GM12872 (cell line): ENCODE data around the gene MRTFB.

ENCODE experiments used
- TF ChIP-seq, protein P1 (sequence below): IDR thresholded peaks from 3 replicates; pipeline ENCODE4 v1.5.1; 2011; ENCODE audit warnings: low read depth, mild to moderate bottlenecking, low read length, moderate library complexity; ENCODE audit not compliant: insufficient read depth

The MRTFB gene

DNA sequence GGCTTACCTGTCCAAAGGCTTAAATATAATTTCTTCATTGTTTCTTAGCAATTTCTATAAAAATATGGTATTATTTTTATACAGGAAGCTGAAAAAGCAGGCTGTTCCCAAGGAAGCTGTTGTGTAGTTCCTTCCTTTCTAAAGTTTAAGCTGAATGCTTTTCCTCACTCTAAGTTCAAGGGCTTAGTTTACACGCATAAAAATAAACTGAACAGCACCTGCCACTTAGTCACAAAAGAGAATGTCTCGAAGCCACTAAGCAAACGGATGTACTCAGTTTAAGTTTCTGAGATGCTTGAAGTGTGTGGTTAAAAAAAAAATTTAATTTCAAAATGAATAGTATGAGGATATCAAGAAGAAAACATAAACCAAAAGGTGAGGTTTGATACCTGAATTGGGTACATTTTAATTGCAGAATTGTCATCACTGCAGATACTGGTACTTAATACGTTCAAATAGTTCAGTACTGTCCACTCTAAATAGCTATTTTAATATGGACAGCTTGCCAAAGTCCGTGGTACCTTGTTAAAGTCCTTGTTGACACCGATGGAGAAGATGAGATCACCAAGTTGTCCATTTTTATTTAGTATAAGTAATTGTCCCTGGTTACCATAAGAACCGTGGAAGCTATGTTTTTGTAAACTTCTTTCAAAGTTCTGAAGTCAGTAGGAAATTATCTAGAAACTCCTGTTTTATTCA is 38.1 kb downstream of the MRTFB start:
- TF ChIP-seq, protein P1, sequence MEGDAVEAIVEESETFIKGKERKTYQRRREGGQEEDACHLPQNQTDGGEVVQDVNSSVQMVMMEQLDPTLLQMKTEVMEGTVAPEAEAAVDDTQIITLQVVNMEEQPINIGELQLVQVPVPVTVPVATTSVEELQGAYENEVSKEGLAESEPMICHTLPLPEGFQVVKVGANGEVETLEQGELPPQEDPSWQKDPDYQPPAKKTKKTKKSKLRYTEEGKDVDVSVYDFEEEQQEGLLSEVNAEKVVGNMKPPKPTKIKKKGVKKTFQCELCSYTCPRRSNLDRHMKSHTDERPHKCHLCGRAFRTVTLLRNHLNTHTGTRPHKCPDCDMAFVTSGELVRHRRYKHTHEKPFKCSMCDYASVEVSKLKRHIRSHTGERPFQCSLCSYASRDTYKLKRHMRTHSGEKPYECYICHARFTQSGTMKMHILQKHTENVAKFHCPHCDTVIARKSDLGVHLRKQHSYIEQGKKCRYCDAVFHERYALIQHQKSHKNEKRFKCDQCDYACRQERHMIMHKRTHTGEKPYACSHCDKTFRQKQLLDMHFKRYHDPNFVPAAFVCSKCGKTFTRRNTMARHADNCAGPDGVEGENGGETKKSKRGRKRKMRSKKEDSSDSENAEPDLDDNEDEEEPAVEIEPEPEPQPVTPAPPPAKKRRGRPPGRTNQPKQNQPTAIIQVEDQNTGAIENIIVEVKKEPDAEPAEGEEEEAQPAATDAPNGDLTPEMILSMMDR = no peak

DNA sequence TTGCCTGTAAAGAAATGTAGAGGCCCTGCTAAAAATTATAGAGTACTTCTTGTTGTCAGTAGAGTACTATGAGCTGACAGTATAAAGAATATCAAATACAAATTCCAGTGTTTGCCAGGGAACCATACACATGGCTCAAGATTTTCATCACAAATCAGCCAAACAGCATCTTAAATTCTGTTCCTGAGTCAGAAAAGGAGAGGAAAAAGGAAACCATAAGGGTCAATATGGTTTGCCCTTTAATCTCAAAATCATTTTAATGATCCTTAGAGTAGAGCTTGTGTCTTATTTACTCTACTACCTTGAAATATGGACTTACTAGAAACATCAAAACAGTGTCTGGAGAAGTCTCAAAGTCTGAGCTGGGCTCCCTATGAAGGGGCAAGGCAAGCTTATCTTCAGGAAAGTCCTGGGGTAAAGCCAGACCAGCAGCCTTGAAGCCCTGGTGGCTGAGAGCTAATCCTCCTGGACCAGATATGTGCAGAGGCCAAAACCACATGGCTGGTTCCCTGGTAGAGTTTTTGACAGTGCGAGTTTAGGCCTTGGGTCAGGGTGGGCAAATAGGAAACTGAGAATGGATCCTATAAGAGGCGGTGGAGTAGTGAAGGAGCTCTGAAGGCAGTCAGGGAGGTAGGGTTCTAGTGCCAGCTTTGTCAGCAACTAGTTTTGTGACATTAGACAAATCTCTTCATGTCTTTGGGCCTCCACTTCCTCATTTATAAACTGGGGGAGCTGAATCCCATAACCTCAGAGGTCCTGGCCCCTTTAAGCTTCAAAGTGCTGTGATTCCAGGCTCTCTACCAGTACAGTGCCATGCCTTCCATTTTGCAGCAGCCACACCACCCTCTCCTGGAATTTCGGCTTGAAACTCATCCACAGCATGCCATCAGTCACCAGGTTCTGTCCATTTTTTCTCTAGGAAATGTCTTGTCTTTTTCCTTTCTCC is 38.9 kb downstream of the MRTFB start:
- TF ChIP-seq, protein P1 = no peak

DNA sequence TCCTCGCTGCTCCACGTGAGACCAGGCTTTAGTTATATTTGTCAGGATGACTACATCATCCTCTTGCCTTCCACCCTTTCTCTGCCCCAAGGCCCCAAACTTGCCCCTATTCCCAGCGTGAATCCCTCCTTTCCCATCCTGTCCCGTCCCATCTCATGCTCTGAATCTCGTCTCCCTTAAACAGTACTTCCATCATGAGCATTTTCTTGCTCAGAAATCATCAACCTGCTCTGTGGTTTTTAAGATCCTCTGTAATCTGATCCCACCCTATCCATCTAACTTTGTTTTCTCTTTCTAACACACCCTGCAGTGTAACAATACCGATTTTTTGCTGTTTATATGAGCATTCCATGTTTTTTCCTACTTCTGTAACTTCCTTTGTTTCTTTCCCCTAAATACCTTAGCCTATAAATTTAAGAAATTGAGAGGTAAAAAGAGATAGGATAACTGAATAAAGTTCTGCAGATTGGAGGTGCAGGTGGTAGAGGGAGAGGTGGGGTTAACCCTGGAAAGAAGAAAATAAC is 39.7 kb downstream of the MRTFB start:
- TF ChIP-seq, protein P1 = no peak

DNA sequence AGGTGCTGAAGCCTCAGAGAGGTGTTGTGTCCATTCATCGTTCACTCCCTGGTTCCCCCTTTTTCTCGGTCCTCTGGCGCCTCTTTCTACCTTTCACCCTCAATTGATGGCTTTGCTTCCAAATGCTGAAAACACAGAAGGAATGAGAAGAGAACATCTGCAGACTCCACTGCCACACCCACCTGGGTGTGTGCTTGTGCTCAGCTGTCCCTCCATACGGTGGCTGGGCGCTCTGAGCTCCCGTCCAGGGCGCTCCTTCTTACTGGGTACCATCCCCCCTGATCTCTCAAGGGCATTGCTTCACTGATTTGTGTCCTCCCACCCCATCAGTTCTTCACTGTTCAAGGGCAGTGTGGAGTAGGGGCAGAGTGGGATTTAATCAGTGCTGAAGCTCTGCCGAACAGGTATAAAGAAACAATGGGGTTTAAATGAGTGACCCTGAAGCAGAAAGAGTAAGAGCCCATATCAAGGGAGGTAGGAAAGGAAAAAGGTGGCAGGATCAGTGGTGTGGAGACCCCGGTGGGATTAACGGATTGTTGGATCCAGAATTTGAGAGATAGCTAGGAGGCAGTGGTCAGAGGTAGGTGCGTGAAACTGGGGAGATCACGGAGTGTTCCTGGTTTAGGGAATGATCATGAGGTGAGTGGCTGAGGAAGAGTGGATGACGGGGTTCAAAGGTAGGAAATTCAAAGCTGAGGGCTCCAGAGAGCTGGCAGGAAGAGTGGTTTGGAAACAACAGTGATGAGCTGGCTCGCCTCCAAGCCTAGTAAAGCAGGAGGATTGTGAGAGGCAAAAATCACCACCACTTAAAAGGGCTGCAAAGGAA is 40.8 kb downstream of the MRTFB start:
- TF ChIP-seq, protein P1 = no peak

DNA sequence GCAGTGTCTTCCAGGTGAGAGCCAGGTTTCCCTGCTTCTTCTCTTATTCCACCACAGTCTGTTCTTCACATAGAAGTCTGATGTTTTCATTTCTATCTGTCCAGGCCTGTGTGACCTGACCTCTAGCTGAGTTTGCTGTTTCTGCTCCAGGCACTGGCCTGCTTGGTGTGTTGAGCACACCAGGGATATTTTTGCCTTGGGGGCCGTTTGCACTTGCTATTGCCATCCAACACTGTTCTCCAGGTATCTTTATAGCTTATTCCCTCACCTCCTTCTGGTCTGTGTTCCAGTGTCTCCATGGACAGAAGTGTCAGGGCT is 41.4 kb downstream of the MRTFB start:
- TF ChIP-seq, protein P1 = no peak

DNA sequence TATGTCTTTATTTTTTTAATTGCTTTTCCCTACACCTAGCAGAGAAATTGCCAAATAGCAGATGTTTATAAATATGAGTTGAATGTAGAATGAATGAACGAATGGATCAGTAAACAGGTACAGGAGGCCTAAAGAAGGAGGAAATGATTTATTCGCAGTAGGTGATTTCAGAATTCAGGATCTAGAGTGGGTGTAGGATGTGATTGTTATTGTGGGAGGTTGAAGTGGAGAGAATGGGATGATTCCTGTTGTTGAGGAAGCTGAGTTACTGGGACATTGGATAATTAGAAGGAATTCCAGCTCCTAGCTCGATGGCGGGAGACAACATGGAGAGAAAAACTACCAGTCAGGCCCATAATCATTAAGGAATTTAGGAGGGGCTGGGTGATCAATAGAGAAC is 42.2 kb downstream of the MRTFB start:
- TF ChIP-seq, protein P1 = no peak

DNA sequence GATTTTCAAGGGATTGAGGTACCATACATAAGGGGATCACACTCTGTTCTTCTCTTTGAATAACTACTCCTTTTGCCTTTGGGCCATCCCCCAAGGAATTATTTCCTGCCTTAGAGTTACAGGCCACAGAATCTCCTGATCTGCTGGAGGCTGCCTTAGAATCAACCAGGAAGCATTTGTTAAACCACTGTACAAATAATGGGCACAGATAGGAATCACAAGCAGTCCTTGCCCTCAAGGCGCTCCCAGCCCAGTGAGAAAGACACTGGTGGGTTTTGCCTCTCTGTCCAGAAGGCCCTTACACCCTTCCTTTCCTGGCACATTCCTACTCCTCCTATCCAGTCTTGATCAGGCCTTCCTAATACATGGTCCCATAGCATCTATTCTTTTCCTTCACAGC is 45.9 kb downstream of the MRTFB start:
- TF ChIP-seq, protein P1 = no peak
